Glomerular visceral epithelial cell (primary cell): Measurements from ENCODE around the gene TOMM40.
"Not testable (repeated sequence)": the region's sequence is repeated elsewhere in the genome, so short reads cannot be mapped to it uniquely, and the experiment has no call there.

Source experiments
- DNase-seq: peaks from one replicate; pipeline ENCODE4 v3.0.0-alpha.2; 2016; ENCODE audit errors: extremely low spot score

TOMM40 gene

GRCh38 chr19:44891016-44891882 lies at the start of gene TOMM40:
TOMM40 (plus strand) TSS chr19:44891254; CDS start chr19:44891416, 162 bp downstream.
- no peak for DNase-seq

GRCh38 chr19:44845286-44845611 lies 45.8 kb upstream of the TOMM40 start:
- no peak for DNase-seq

- DNase-seq, result peak; percentile 100
These were observed 45.2 kb upstream of the TOMM40 start, which contains the start of gene NECTIN2 for GRCh38 chr19:44845612-44846454. NECTIN2 (plus strand) TSS chr19:44846297; CDS start chr19:44846526, 229 bp downstream.

GRCh38 chr19:44846455-44847143 lies 44.5 kb upstream of the TOMM40 start:
- DNase-seq, result peak; percentile 54

GRCh38 chr19:44847144-44848035 lies 43.7 kb upstream of the TOMM40 start:
- peak; percentile 78 for DNase-seq

GRCh38 chr19:44848036-44848811 lies 42.8 kb upstream of the TOMM40 start:
- peak; percentile 74 for DNase-seq

GRCh38 chr19:44848812-44849447 lies 42.1 kb upstream of the TOMM40 start:
- no peak for DNase-seq

- DNase-seq, result no peak
These were observed 40.4 kb upstream of the TOMM40 start for GRCh38 chr19:44850641-44851109.

- no peak for DNase-seq
These were observed 39.6 kb upstream of the TOMM40 start for GRCh38 chr19:44851427-44851826.

- DNase-seq, result no peak
These were observed 35.4 kb upstream of the TOMM40 start for GRCh38 chr19:44855606-44856005.

GRCh38 chr19:44856421-44857083 lies 34.5 kb upstream of the TOMM40 start:
- DNase-seq, result no peak

- no peak for DNase-seq
These were observed 33.2 kb upstream of the TOMM40 start for GRCh38 chr19:44857837-44858236.

- DNase-seq, result not testable (repeated sequence)
These were observed 29.5 kb upstream of the TOMM40 start for GRCh38 chr19:44861576-44861975.

GRCh38 chr19:44863990-44864389 lies 27.1 kb upstream of the TOMM40 start:
- no peak for DNase-seq

- DNase-seq, result no peak
These were observed 25.8 kb upstream of the TOMM40 start for GRCh38 chr19:44865196-44865767.

GRCh38 chr19:44866664-44867063 lies 24.4 kb upstream of the TOMM40 start:
- no peak for DNase-seq

GRCh38 chr19:44867578-44867977 lies 23.5 kb upstream of the TOMM40 start:
- no peak for DNase-seq

GRCh38 chr19:44869733-44870470 lies 21.2 kb upstream of the TOMM40 start:
- peak; percentile 91 for DNase-seq
